HG02623 (cell line): ENCODE results near the gene TPM3.
A peak's percentile ranks its signal among the peaks of the same experiment; 100 is the strongest.
"Not testable (repeated sequence)": the region's sequence is repeated elsewhere in the genome, so short reads cannot be mapped to it uniquely, and the experiment has no call there.

Experiments
- ATAC-seq: cut with Tn5 transposase; IDR thresholded peaks from one replicate; pipeline ENCODE4 v1.9.1; 2021; ENCODE audit warnings: moderate library complexity; ENCODE audit not compliant: unreplicated experiment

TPM3 gene

DNA sequence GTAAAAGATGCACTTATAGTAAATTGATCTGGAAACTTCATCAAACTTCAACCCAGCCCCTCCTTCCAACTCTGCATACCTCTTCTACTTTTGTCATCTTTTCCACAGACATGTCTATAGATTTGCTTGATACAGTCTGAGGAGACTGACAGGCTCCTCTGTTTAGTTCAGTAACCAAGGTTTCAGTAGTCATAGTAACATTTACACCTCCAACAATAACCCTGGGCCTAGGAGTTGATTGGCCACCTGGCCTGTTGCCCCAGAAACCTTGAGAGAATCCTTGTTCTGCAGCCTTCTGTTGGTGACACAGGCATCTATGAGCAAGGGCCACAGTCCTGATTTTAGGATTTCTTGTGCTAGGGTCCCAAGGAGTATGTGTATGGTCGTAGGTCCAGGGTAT is 14.3 kb upstream of the TPM3 start, which contains the start of gene CFAP141:
Gene CFAP141 (minus strand): TSS at position 138 of the 400 bp plus-strand sequence. CDS start 26 bp downstream, at position 112.
- no peak for ATAC-seq

DNA sequence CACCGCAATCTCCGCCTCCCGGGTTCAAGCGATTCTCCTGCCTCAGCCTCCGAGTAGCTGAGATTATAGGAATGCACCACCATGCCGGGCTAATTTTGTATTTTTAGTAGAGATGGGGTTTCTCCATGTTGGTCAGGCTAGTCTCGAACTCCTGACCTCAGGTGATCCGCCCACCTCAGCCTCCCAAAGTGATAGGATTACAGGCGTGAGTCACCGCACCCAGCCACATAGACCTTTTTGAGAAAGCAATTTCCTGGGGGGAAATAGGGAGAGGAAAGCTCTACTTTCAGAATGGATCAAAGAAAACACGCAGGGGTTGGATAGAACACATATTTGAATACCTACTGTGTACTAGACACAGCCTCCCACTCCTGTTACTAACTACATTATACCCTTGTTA is 13.9 kb upstream of the TPM3 start:
- not testable (repeated sequence) for ATAC-seq

DNA sequence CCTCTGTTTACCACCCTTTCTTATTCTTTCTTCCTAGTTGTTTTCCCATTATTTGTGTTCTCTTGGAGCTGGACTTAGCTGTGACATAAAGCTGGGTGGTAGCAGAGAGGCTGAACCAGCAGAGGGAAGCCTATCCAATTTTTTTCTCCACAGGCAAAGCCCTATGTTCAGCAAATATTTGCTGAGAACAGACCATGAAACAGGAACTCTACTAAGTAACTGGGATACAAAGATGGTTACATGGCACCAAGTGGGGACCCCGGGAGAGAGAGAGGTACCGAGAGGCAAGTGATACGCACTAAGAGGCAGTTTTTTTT is 7.6 kb upstream of the TPM3 start:
- ATAC-seq = no peak

DNA sequence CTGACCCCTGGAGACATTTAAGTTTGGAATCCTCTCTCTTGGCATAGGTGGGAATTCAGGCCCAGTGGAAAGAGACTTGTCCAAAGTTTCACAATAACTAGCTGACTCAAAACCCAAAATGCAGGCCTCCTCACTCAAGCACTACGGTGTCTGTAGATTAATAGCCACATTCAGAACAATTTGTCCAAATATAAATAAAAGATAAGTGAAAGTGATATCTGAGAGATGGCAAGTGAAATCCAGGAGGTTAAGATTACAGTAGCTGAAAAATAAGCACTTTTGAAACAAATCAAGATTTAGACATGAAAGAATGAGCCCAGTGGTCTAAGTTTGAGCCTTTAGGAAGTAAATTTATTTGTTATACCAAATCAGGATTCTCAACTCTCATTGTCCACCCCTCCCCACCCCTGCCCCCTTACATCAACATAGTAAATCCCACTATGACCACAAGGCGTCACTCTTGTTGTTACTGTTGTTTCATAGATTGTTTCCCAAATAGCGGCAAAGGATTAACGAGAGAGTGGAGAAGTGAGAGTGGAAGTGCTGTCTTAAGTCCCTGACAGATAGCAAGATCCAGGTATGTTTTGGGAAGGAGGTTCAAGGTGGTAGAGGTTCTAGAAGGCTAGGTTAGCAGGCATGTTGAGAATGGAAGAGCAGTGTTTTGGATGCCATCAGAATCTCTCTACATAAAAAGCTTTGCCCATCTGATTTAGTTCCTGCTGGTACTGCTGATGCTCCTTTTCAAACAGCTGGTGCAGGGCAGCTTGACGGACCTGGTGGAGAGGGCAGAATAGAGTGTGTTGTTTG is 7.1 kb upstream of the TPM3 start:
- no peak for ATAC-seq

DNA sequence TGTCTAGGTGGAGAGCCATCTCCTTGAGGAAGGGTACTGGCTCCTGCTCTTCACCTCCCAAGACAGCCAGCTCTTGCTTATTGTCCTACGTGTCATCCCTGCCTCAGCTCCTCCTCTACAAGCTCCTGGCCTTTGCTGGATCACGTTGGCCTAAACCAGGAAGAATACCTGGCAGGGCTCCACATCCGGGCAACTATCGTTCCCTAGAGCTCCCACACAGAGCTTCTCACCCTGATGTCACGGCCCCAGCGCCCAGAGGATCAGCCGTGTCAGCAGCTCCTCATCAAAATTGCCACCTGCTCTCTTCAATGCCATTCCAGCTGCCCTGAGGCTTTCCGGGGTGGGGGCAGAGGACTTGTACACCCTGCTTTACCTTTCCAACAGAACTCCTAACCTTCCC is 1.9 kb upstream of the TPM3 start:
- ATAC-seq = no peak

DNA sequence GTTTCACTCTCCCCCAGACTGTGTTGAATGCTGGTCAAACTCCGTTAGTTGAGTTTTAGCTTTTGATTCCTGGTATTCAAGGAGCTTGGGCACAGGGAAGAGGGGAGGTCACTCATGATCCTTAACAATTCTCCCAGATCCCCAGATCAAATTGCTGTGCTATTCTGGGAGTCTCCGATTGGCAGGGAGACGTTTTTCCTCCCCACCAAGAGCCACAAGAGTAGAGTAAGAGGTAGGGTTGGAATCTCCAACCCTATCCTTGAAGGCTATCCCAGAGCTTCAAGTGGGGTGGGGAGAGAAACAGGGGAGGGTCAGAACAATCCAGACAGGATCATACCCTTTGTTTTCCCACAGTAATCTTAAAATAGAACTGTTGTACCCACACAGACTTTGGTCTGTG is 576 bp upstream of the TPM3 start:
- no peak for ATAC-seq

DNA sequence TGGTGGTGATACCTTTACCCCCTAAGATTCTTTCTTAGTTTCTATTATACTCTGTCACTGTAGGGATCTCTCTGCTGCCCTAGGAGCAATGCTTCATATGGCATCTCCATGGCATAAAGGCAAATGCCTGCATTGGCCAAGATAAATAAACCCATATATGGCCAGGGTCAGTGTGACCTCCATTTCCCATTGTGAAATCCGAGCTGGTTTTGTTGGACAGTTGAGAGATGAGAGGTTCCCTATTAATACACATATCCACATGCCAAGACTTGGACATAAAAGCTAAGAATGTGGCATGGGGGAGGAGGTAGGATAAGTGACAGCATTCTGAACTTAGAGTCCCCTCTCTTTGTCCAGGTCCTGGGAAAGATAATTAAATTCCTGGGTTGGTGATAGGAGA is 1.4 kb downstream of the TPM3 start:
- ATAC-seq = no peak

DNA sequence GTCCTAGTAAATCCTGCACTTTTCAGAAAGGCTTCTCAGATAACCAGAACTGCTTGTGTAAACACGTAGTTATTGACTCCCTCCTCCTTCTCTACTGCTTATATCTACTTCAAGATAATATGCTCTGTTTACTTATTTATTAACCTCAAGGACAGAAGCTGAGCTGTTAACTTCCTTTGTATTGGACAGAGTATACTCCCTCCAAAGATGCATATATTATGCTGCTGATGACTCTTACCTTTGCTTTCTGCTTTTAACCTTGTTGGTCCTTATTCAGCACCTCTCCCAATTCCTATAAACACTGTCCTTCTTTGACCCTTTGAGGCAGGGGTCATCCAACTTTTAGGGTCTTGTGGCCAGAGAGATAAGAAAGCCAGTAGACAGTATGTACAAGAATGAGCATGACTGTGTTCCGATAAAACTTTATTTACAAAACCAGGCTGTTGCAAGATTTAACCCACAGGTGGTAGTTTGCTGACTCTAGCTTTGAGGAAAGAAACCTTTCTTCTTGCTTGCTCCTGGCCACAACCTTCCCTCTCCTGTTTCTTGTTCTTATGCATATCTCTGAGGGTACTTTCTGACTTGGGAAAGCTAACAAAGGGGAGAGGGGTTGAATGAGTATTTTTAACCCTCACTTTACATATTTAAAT is 4.9 kb downstream of the TPM3 start:
- no peak for ATAC-seq

DNA sequence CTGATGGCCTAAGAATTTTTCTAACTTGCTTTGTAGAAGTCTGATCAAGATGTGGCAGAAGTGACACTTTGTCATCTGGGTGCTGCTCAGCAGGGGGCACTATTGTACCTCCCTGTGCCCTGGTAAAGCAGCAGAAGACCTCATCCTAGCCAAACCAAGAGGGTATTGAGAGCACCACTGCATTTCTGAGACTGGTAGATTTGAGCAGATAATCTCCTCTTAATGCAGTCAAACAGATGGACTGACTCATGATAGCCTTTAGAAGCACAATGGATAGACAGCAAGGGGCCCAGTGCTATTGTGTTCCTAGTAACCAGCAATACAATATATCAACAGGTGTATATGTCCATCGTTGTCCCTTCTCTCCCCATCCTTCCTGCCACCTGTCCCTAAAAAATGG is 5.7 kb downstream of the TPM3 start:
- ATAC-seq = no peak

DNA sequence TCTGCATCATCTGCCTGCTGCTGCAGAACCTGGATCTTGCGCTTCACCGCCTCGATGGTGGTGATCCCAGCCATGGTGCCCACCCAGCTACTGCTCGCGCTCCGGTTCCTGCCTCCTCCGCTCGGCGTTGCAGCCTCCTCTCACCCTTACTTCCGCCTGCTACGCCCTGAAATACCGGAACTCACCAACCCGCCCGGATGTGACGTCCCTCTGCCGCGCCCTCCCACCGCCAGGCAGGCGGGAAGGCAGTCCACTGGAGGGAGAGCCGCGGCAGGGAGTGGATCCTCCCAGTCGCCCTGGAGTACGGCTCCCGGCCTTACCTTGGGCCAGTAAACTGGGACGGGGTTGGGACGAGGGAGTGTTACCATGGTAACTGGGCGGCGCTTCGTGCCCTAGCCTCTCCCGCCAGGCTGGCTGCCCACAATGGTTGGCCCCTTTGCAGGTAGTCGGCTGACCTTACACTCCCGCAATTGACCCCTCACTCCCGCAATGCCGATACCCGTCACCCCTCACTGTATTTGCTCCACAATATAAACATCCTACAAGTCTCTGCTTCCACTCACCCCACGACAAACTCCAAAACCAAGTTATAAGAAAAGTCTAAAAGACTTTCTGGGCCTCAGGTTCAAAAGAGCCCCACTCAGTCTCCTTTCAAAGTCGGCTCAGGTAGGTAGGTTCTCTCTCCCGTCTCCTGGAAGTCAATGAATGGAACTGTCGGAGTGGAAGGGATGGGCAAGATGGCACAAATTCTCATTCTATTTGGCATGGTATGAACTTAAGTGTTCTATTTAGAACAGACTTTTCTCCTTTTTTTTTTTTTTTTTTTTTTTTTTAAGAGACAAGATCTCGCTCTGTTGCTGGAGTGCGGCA is 8.6 kb downstream of the TPM3 start:
- ATAC-seq = peak; percentile 76

DNA sequence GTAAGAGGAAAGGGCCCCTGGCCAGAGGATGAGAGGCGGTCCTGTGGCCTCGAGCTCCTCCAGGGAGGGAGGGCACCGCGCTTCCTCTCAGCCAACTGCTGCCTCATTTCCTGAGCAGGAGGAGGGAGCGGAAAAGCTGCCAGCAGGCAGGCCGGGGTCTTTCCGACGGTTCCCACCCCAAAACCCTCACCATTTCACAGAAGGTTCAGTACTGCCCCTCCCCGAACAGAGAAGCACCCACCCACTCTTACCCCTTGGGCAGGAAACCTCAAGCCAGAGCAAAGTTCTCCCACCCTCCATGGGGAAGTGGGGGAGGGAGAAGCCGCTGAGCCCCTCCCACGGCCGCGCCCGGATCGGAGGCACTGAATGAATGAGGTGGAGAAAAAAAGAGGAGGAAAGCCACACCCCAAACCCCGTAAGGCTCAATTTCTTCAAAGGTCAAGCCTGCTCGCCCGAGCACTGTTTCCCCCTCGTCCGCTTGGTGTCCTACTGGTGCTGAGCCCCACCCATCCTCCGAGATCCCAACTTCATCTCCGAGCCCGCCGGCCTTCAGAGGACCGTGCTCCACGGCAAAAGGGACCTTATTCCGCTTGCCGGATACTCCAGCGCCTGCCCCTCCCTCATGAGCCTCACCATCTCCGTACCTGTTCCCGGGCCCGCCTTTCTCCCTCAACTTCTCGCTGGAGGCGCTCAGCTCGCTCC is 9.4 kb downstream of the TPM3 start:
- ATAC-seq = peak; percentile 44

DNA sequence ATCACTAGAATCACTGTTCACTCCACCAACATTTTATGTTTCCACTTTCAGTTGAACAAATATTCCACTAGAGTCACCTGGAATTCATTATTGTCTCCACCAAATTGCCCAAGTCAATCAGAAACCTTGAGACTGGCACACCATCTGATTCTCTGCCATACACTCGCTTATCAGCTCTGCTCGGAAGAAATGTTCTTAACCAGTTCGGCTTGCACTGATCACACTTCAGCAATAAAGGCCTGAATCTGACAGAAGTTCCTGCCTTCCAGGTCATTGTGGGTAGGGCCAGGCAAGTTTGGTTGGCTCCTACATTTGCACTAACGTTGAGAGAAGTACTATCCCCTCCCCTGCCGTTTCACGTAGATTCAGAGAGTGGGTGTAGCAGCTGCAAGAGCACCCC is 10.0 kb downstream of the TPM3 start:
- no peak for ATAC-seq

DNA sequence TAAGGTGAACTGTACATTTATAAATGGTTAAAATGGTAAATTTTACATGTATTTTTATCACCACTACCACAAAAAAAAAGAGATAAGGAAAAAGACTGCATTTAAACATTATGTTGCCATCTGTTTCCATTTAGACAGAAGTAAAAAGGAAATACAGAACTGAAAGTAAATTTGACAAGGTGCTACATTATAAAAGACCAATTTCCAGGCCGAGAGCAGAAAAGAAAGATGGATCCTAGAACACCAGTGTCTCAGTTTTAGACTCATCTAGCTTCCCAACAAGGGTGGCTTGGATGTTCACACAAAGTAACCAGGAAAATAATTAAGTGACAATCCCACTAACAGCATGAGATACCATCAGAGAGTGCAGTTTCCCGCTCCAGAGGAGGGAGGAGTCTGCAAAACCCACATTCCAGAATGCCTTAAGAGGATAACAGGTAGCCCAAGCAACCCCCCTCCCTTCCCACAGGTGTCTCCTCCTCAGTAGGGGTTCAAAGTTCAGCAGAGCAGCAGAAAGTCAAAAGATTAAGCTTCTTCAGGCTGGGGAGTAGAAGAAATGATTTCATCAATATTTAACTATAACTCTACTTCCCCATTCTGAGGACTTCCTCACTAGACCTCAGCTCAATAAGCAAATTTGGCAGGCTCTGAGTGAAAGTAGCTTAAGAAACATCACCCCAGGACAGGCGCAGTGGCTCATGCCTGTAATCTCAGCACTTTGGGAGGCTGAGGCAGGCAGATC is 11.8 kb downstream of the TPM3 start:
- no peak for ATAC-seq

DNA sequence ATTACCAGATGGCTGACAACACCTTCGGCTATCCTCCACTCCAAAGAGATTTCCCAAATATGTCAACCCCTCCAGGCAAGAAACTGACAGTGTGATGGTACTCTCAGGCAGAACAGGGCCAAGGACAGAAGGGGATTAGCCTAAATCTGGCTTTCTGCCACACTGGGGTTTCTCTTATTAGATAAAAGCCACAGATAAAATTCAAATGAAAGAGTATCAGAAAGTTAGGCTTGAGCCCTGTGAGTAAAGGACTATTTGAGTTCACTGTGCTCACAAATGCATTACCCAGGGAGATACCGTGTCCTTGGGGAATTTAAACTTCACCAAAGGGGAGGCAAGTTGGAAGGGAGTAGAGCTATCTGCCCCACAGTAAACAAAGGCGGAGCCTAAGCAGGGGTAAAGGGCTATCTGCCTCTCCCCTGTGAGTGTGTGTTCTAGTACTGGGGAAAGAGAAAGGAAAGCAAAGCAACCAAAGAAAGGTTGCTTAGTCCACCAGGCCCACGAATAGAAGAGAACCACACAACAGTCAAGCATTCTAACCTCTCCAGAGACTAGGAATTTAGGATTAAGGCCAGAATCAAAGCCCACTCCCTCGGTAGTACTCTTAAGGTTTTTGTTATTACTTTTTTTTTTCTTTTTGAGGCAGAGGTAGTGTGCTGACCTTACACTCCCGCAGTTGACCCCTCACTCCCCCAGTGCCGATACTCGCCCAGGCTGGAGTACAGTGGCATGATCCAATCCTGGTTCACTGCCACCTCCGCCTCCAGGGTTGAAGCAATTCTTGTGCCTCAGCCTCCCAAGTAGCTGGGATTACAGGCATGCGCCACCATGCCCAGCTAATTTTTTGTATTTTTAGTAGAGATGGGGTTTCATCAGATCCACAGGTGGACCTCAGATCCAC is 12.7 kb downstream of the TPM3 start:
- ATAC-seq = no peak

DNA sequence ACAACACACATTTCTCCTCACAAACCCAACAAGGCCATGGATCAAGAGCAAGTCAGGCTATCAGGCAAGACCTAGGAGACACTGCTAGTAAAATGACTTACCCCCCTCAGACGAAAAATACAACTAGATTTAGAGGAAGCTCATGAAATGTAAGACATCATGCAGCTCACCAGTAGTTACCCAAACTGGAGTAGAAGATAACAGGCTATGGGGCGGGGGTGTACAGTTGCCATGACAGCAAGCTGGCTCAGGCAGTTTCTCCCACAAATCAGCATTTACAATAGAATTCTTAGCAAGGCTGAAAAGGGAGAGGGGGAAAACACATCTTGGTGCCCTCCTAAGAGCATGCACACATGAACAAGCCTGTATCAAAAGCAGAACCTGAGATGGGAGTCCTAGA is 13.9 kb downstream of the TPM3 start:
- ATAC-seq = no peak

DNA sequence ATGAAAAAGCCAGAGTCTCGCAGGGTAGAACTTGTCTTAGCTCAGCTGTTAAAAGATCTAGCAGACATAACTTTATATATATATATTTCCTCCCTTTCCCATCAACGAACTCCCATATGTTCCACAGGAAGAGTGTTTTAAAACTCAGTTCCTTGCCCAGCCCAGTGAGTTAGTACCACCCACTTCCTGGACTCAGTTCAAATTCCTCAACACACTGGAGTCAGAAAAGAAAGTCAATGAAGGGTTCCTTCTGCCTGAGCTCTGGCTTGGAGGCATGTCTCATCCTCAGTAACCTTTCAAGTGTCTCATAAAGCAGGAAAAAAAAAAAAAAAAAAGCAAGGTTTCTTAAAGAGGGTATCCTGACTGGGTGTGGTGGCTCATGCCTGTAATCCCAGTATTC is 15.6 kb downstream of the TPM3 start:
- no peak for ATAC-seq

DNA sequence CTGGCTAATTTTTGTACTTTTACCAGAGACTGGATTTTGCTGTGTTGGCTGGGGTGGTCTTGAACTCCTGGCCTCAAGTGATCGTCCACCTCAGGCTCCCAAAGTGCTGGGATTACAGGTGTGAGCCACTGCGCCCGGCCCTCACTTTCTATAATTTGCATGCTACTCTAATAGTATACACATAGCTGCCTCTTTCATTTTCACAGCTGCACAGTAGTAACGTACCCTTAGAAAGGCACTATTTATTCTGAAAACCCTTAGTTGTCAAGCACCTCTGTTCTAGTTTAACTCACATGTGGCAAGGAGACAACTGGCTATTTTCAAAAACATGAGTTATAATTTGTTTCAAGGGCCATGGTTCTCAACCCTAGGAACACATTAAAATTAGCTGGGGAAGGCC is 17.2 kb downstream of the TPM3 start:
- ATAC-seq = no peak

DNA sequence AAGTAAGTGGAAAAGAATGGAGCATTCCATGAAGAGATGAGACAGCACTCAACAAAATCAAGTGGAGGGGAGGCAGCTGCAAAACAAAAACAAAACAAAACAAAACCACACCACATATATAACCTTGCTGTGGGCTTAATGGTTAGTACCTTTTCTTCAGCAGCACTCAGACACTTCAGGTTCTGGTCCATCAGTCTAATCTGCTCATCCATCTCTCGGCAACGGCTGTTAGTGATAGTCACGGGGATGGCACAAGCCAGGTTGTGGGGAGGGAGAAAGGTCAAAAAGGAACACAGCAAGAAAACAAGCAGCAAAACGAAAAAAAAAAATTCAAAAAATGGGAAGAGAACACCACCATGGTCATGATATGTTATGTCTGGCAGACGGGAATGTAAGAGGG is 20.0 kb downstream of the TPM3 start:
- ATAC-seq = no peak

DNA sequence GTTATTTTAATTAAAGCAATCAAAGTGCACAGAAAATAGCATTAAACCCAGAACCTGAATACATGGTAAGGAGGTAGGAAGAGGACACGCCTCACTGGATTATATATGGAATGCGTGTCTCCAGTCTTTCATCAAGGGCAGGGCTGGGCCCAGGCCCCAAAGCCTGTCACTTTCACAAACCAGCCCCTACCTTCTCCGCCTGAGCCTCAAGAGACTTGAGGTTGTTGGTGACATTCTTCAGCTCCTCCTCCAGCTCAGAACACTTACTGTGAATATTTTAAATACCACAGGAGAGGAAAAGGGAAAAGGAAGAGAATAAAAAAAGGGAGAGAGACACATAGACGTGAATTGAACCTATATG is 20.7 kb downstream of the TPM3 start:
- no peak for ATAC-seq
